ENCODE data around the gene PLAC9. TPM values are rescaled to one million over a fixed set of nuclear protein-coding genes. Genes with fewer than 3 reads are reported as not detected.
"Not testable (repeated sequence)": the region's sequence is repeated elsewhere in the genome, so short reads cannot be mapped to it uniquely, and the experiment has no call there.

PLAC9 gene, protein sequence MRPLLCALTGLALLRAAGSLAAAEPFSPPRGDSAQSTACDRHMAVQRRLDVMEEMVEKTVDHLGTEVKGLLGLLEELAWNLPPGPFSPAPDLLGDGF
- 10 to 100 TPM in 1 of 4 donors, 1 to 10 TPM in 2, not detected in 1; 4.6 to 22.2 (median 6.8) TPM for polyA plus RNA-seq
- long read RNA-seq, donor 1, partial matches to known transcripts, result 0 of 1 reads
- long read RNA-seq, donor 1, other reads (novel, unspliced or antisense), result 0 of 1 reads
- long read RNA-seq, donor 2, partial matches to known transcripts, result 0 of 4 reads
- long read RNA-seq, donor 2, other reads (novel, unspliced or antisense), result 0 of 4 reads
- long read RNA-seq, donor 3, transcript PLAC9-201 (4 exons, 785 nt), result major isoform, 11 of 13 reads
- long read RNA-seq, donor 3, partial matches to known transcripts, result 0 of 13 reads
- long read RNA-seq, donor 3, other reads (novel, unspliced or antisense), result 0 of 13 reads
- long read RNA-seq, donor 4, result 0 reads
- long read RNA-seq, donor 5, partial matches to known transcripts, result 0 of 3 reads
- long read RNA-seq, donor 5, other reads (novel, unspliced or antisense), result 0 of 3 reads
- long read RNA-seq, donor 6, partial matches to known transcripts, result 0 of 4 reads
- long read RNA-seq, donor 6, other reads (novel, unspliced or antisense), result 0 of 4 reads
- long read RNA-seq, donor 7, result 0 reads
- long read RNA-seq, donor 8, transcript PLAC9-201 (4 exons, 785 nt), result major isoform, 17 of 18 reads
- long read RNA-seq, donor 8, partial matches to known transcripts, result 0 of 18 reads
- long read RNA-seq, donor 8, other reads (novel, unspliced or antisense), result 0 of 18 reads
- long read RNA-seq, donor 9, partial matches to known transcripts, result 0 of 3 reads
- long read RNA-seq, donor 9, other reads (novel, unspliced or antisense), result 0 of 3 reads
- long read RNA-seq, donor 10, transcript PLAC9-201 (4 exons, 785 nt), result major isoform, 35 of 39 reads
- long read RNA-seq, donor 10, partial matches to known transcripts, result 0 of 39 reads
- long read RNA-seq, donor 10, other reads (novel, unspliced or antisense), result 0 of 39 reads

DNA sequence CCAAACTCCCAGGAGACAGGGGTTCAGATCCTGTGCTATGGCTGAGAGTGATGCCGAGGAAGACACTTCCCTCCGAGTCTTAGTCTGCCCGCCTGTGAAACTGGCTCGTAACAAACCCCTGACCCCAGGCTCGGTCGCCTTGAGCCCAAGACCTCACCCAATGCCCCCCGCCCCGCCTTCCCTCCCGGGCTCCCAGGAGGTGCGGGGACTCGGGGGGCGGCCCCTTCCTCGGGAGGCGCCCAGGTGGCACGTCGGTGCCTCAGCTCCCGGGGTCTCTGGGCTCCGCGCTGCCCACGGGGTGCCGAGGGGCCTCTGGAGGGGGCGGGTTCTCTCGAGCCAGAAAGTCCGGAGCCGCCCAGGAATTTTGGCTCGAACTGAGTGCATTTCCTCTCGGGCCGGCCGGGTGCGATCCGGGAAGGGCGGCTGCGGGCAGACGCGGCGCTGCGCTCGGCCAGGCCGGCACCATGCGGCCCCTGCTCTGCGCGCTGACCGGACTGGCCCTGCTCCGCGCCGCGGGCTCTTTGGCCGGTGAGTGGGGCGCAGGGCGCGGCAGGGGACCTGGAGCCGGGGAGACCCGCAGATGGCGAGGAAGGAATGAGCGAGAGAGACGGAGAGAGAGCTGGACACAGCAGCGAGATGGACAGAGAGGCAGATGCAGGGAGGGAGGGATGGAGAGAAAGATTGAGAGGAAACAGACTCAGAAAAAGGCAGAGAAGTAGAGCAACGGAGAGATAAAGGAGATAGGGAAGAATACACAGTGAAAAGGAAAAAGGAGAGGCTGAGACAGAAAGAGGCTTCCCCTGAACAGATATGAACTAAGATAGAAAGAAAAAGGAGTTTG, at the start of gene PLAC9:
Gene PLAC9, plus strand, starts transcription at position 432 of the 841 bp plus-strand sequence. Its CDS starts 33 bp downstream, at position 465.
- Histone ChIP-seq H3K27ac (ENCODE audit: low read depth in 1 of 3, low read length in 2 of 3) (peak within 1 kb of the TSS in 1 of 3 donors; percentile 81), H3K27me3 (ENCODE audit: control insufficient read depth in 3 of 3, insufficient read depth in 3 of 3, low read length in 3 of 3) (peaks cover 0 to 25% (median 4%) of the 10 kb centered on the region in 3 donors), H3K4me1 (ENCODE audit: control insufficient read depth in 3 of 3, insufficient read depth in 2 of 3, low read depth in 1 of 3, low read length in 2 of 3) (no peaks in the 10 kb centered on the region), H3K9me3 (ENCODE audit: control insufficient read depth in 2 of 2, insufficient read depth in 1 of 2, low read depth in 1 of 2, low read length in 1 of 2) (no peaks in the 10 kb centered on the region), H3K4me3 (ENCODE audit: low read depth in 1 of 3, low read length in 3 of 3) (peak within 1 kb of the TSS in 2 of 3 donors; percentile 0 to 39), H3K36me3 (ENCODE audit: control insufficient read depth in 3 of 3, insufficient read depth in 2 of 3, low read depth in 1 of 3, low read length in 3 of 3) (no peaks in the 10 kb centered on the region)
- 1 to 4% (median 3%) methylated on average over 45 to 58 of the region's 58 CpGs for WGBS, 3 donors
- FAIRE-seq (no peak), DNase-seq (peak in 1 of 2 donors; percentile 30)

- Histone ChIP-seq H3K36me3 (ENCODE audit: control insufficient read depth in 3 of 3, insufficient read depth in 2 of 3, low read depth in 1 of 3, low read length in 3 of 3) (peaks cover 0 to 12% (median 0%) of the 10 kb centered on the region in 3 donors), H3K4me1 (ENCODE audit: control insufficient read depth in 3 of 3, insufficient read depth in 2 of 3, low read depth in 1 of 3, low read length in 2 of 3) (no peaks in the 10 kb centered on the region), H3K27ac (ENCODE audit: low read depth in 1 of 3, low read length in 2 of 3) (no peak overlapping the region), H3K4me3 (ENCODE audit: low read depth in 1 of 3, low read length in 3 of 3) (no peak overlapping the region), H3K27me3 (ENCODE audit: control insufficient read depth in 3 of 3, insufficient read depth in 3 of 3, low read length in 3 of 3) (no peaks in the 10 kb centered on the region), H3K9me3 (ENCODE audit: control insufficient read depth in 2 of 2, insufficient read depth in 1 of 2, low read depth in 1 of 2, low read length in 1 of 2) (no peaks in the 10 kb centered on the region)
- 78 to 86% (median 82%) methylated on average over 2 of the region's 2 CpGs for WGBS, 3 donors
- FAIRE-seq (no peak), DNase-seq (no peak)
Measured at GRCh38 chr10:80090121-80090520, 42.4 kb upstream of the PLAC9 start.

DNA sequence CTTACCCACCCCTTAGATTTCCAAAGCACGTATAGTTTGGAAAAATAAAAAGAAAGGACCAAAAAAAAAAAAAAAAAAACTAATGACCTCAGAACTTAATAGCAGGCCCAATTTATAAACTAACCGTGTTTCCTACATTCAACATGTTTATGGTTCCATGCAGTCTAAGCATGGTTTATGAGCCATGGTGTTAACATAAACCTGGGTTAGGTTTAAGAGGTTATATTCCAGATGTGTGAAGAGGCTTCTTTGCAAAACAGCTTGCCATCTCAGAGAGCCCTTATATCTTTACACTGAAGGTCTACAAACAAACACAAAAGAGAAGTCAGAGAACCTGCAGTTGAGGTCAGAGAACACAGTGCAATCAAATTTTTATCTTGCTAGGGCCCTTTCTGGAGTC, 38.3 kb upstream of the PLAC9 start:
- no peak for DNase-seq
- Histone ChIP-seq H3K27ac (ENCODE audit: low read depth in 1 of 3, low read length in 2 of 3) (no peak overlapping the region), H3K4me1 (ENCODE audit: control insufficient read depth in 3 of 3, insufficient read depth in 2 of 3, low read depth in 1 of 3, low read length in 2 of 3) (no peaks in the 10 kb centered on the region), H3K27me3 (ENCODE audit: control insufficient read depth in 3 of 3, insufficient read depth in 3 of 3, low read length in 3 of 3) (no peaks in the 10 kb centered on the region), H3K36me3 (ENCODE audit: control insufficient read depth in 3 of 3, insufficient read depth in 2 of 3, low read depth in 1 of 3, low read length in 3 of 3) (peaks cover 0 to 6% (median 0%) of the 10 kb centered on the region in 3 donors), H3K9me3 (ENCODE audit: control insufficient read depth in 2 of 2, insufficient read depth in 1 of 2, low read depth in 1 of 2, low read length in 1 of 2) (no peaks in the 10 kb centered on the region), H3K4me3 (ENCODE audit: low read depth in 1 of 3, low read length in 3 of 3) (no peak overlapping the region)
- no peak for FAIRE-seq
- WGBS, 3 donors, result 53 to 75% (median 65%) methylated on average over 2 of the region's 2 CpGs

GRCh38 chr10:80098272-80098671, 34.3 kb upstream of the PLAC9 start:
- not testable (repeated sequence) for DNase-seq; FAIRE-seq; H3K9me3 ChIP-seq (ENCODE audit: control insufficient read depth in 2 of 2, insufficient read depth in 1 of 2, low read depth in 1 of 2, low read length in 1 of 2); H3K27ac ChIP-seq (ENCODE audit: low read depth in 1 of 3, low read length in 2 of 3); H3K4me1 ChIP-seq (ENCODE audit: control insufficient read depth in 3 of 3, insufficient read depth in 2 of 3, low read depth in 1 of 3, low read length in 2 of 3); H3K36me3 ChIP-seq (ENCODE audit: control insufficient read depth in 3 of 3, insufficient read depth in 2 of 3, low read depth in 1 of 3, low read length in 3 of 3); H3K4me3 ChIP-seq (ENCODE audit: low read depth in 1 of 3, low read length in 3 of 3); H3K27me3 ChIP-seq (ENCODE audit: control insufficient read depth in 3 of 3, insufficient read depth in 3 of 3, low read length in 3 of 3)
- WGBS, 3 donors, result 89 to 97% (median 91%) methylated on average over 2 of the region's 2 CpGs

GRCh38 chr10:80099295-80099694, 33.2 kb upstream of the PLAC9 start:
- H3K4me3 ChIP-seq (ENCODE audit: low read depth in 1 of 3, low read length in 3 of 3); H3K27ac ChIP-seq (ENCODE audit: low read depth in 1 of 3, low read length in 2 of 3); DNase-seq; H3K27me3 ChIP-seq (ENCODE audit: control insufficient read depth in 3 of 3, insufficient read depth in 3 of 3, low read length in 3 of 3); H3K9me3 ChIP-seq (ENCODE audit: control insufficient read depth in 2 of 2, insufficient read depth in 1 of 2, low read depth in 1 of 2, low read length in 1 of 2); H3K36me3 ChIP-seq (ENCODE audit: control insufficient read depth in 3 of 3, insufficient read depth in 2 of 3, low read depth in 1 of 3, low read length in 3 of 3); H3K4me1 ChIP-seq (ENCODE audit: control insufficient read depth in 3 of 3, insufficient read depth in 2 of 3, low read depth in 1 of 3, low read length in 2 of 3); FAIRE-seq: not testable (repeated sequence)
- 80 to 87% (median 83%) methylated on average over 8 of the region's 8 CpGs for WGBS, 3 donors

DNA sequence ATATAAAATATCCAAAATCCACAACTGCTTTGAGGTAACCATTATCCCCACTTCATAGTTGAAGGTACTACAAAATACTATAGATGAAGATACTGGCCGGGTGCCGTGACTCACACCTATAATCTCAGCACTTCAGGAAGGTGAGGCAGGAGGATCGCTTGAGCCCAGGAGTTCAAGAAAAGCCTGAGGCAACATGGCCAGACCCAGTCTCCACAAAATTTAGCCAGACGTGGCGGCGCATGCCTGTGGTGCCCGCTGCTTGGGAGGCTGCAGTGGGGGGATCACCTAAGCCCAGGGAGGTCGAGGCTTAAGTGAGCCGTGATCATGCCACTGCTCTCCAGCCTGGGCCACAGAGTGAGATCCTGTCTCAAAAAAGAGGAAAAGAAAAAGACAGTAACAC, 32.4 kb upstream of the PLAC9 start:
- no peaks in the 10 kb centered on the region for H3K9me3 ChIP-seq (ENCODE audit: control insufficient read depth in 2 of 2, insufficient read depth in 1 of 2, low read depth in 1 of 2, low read length in 1 of 2)
- 93 to 96% (median 94%) methylated on average over 9 of the region's 9 CpGs for WGBS, 3 donors
- H3K4me3 ChIP-seq (ENCODE audit: low read depth in 1 of 3, low read length in 3 of 3), result no peak overlapping the region
- peaks cover 0 to 6% (median 5%) of the 10 kb centered on the region in 3 donors for H3K4me1 ChIP-seq (ENCODE audit: control insufficient read depth in 3 of 3, insufficient read depth in 2 of 3, low read depth in 1 of 3, low read length in 2 of 3)
- FAIRE-seq (no peak), DNase-seq (no peak)
- H3K27me3 ChIP-seq (ENCODE audit: control insufficient read depth in 3 of 3, insufficient read depth in 3 of 3, low read length in 3 of 3), result no peaks in the 10 kb centered on the region
- no peak overlapping the region for H3K27ac ChIP-seq (ENCODE audit: low read depth in 1 of 3, low read length in 2 of 3)
- H3K36me3 ChIP-seq (ENCODE audit: control insufficient read depth in 3 of 3, insufficient read depth in 2 of 3, low read depth in 1 of 3, low read length in 3 of 3), result no peaks in the 10 kb centered on the region

DNA sequence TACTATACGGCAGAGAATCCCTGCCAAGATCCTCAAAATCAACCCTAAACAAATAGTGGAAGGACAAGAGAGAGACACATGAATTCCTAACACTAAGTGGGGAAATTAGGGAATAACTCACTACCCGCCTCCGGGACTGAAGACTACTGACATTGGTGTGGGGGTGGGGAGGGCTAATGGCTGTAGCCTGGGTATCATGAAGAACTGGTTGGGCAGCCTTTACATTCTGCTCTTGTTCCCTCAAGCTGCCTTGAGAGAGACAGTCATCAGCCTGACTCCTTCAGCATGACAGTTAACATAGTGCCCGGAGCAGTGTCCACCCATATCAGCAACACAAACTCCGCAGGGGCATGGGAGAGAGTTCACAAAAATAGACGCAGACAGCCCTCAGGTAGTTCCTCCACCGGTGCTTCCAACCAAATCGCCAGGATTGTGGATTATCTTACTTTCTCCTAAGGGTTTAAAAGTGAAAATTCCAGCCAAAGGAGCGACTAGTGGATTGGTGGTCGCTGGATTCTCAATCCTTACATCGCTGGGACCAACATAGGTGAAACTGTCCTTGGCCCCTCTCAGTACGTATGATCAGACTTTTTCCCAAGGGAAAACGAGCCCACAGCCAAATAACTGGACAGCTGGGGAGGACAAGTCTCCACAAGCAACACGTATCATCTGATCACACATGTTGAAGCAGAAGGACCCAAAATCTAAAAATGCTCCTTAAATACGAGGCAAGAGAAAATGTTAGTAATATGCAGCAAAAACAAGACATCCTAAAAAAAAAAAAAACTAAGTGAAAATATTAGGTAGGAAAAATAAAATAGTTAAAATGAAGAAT, 31.5 kb upstream of the PLAC9 start:
- Histone ChIP-seq H3K9me3 (ENCODE audit: control insufficient read depth in 2 of 2, insufficient read depth in 1 of 2, low read depth in 1 of 2, low read length in 1 of 2) (no peaks in the 10 kb centered on the region), H3K27ac (ENCODE audit: low read depth in 1 of 3, low read length in 2 of 3) (no peak overlapping the region), H3K4me3 (ENCODE audit: low read depth in 1 of 3, low read length in 3 of 3) (no peak overlapping the region), H3K27me3 (ENCODE audit: control insufficient read depth in 3 of 3, insufficient read depth in 3 of 3, low read length in 3 of 3) (no peaks in the 10 kb centered on the region), H3K4me1 (ENCODE audit: control insufficient read depth in 3 of 3, insufficient read depth in 2 of 3, low read depth in 1 of 3, low read length in 2 of 3) (peaks cover 0 to 6% (median 5%) of the 10 kb centered on the region in 3 donors), H3K36me3 (ENCODE audit: control insufficient read depth in 3 of 3, insufficient read depth in 2 of 3, low read depth in 1 of 3, low read length in 3 of 3) (no peaks in the 10 kb centered on the region)
- 82 to 85% (median 82%) methylated on average over 15 of the region's 15 CpGs for WGBS, 3 donors
- DNase-seq (no peak), FAIRE-seq (no peak)
